GM18951 (cell line): ENCODE data around the gene PPA1.
"Not testable (repeated sequence)": the region's sequence is repeated elsewhere in the genome, so short reads cannot be mapped to it uniquely, and the experiment has no call there.

Experiments
- POLR2A ChIP-seq: IDR thresholded peaks from 4 replicates; pipeline ENCODE4 v1.6.1; 2011; ENCODE audit warnings: mild to moderate bottlenecking; ENCODE audit not compliant: insufficient read length, insufficient read depth; ENCODE audit errors: extremely low read depth
- in situ Hi-C: fragments of 300-500 bp; cut with MboI; formaldehyde crosslinking; loops from one replicate; pipeline ENCODE4 v1.12.0; 2022; ENCODE audit warnings: low sequenced_read_pairs, mixed read lengths, inconsistent platforms; ENCODE audit not compliant: unreplicated experiment

The PPA1 gene

GRCh38 chr10:70266056-70266455 lies 32.8 kb upstream of the PPA1 start:
- in situ Hi-C loops, result no loop called here
- no peak for TF ChIP-seq POLR2A

DNA sequence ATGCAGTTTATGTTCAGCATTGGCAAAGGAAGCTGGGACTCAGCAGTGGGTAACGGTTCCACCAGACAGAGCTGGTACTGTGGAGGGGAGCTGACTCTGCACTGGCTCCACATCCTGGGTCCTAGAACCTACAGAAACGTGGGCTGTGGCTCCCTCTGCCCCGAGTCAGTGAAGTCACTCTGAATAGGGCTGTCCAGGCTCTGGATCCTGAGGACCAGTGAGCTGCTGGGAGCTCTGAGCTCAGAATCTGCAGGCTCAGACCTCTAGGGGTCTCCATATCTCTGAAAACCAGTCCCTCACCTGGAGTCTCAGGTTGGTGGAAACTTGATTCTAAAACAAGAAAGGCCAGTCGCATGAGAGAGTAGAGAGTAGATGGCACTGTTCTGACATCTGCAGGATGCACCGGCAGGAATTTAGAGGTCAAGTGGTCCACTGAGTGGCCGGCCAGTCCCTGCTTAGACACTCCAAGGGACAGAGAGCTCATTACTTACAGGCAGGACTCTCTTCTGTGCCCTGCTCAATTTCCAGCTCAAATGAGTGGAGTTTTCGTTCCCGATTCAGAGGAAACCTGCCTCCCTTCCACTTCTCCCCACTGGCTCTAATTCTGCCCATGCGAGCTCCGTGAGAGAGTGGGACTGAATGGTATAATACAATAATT lies 31.9 kb upstream of the PPA1 start:
- no peak for TF ChIP-seq POLR2A
- in situ Hi-C loops, result no loop called here

GRCh38 chr10:70260734-70261133 lies 27.5 kb upstream of the PPA1 start:
- no peak for TF ChIP-seq POLR2A
- in situ Hi-C loops, result no loop called here

DNA sequence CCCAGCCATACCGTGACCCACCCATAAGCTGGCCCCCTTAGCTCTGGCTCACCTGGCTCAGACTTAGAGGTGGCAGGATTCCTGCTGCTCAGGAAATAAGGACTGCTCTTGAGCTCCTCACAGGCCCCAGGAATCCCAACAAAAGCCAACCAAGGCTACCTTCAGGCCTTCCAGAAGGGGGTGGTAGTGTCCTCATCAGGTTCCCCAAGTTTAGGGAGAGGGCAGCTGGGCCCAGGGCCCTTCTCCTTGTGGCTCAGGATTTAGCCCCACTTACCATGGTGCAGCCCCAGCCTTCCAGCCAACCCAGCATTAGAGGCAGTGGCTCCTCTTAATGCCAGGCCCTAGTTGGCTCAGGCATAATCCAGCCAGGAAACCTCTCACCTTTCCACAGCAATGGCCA lies 27.0 kb upstream of the PPA1 start:
- TF ChIP-seq POLR2A, result no peak
- in situ Hi-C loops, result no loop called here

- in situ Hi-C loops, result no loop called here
- TF ChIP-seq POLR2A, result no peak
Observed at GRCh38 chr10:70258216-70258615, 25.0 kb upstream of the PPA1 start.

- in situ Hi-C loops, result not testable (repeated sequence)
Observed at GRCh38 chr10:70257816-70258215, 24.6 kb upstream of the PPA1 start.

DNA sequence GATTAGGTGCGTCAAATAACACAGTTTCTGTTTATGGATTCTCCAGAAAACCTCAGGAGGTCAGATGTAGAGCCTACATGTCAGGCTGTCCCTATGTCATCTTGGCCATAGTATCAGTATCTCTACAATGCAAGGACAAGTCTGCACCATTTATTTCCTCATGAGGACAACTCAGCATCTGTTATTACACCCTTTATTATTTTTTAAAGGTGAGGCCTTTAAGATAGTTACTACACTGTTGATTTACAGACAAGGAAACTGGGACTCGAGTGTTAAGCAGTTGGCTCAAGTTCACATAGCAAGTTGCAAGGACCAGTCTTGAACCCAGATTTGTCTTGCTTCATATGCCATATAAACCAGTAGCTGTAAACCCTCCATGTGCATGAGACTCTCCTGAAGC lies 23.2 kb upstream of the PPA1 start:
- in situ Hi-C loops, result no loop called here
- TF ChIP-seq POLR2A, result no peak

DNA sequence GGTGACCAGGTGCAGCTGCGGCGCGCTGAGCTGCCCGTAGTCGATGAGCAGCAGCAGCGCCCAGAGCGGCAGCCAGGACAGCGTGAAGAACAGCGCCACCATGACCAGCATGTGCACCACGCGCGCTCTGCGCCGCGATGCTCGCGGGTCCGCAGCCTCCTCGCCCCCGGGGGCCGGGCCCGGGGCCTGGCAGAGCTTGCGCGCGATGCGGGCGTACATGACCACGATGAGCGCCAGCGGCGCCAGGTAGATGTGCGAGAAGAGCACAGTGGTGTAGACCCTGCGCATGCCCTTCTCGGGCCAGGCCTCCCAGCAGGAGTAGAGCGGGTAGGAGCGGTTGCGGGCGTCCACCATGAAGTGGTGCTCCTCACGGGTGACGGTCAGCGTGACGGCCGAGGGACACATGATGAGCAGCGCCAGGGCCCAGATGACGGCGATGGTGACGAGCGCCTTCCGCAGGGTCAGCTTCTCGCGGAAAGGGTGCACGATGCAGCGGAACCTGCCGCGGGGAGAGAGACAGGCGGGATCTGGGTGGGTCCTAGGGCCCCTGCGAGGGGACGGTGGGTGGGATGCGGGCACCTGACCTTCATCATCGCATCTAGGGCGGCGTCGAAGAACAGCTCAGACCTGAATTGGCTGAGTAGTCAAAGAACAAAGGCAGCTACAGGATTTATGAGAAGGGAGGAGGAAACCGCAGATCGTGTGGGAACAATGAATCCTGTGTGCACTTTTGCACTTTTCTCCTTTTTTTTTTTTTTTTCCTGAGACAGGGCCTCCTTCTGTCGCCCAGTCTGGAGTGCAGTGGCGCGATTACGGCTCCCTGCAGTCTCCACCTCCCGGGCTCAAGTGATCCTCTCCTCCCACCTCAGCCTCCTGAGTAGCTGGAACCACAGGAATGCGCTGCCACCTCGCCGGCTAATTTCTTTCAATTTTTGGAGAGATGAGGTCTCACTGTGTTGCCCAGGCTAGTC lies 22.4 kb upstream of the PPA1 start:
- no peak for TF ChIP-seq POLR2A
- in situ Hi-C loops, result no loop called here

- TF ChIP-seq POLR2A, result no peak
- in situ Hi-C loops, result no loop called here
Observed at GRCh38 chr10:70254778-70255328, 21.6 kb upstream of the PPA1 start.

GRCh38 chr10:70253878-70254765 lies 20.9 kb upstream of the PPA1 start:
- TF ChIP-seq POLR2A, result no peak

GRCh38 chr10:70250961-70251680 lies 17.9 kb upstream of the PPA1 start:
- TF ChIP-seq POLR2A, result no peak
- in situ Hi-C loops, result no loop called here

More at GRCh38 chr10:70253878-70254765, 20.9 kb upstream of the PPA1 start:
- in situ Hi-C loops, result no loop called here

DNA sequence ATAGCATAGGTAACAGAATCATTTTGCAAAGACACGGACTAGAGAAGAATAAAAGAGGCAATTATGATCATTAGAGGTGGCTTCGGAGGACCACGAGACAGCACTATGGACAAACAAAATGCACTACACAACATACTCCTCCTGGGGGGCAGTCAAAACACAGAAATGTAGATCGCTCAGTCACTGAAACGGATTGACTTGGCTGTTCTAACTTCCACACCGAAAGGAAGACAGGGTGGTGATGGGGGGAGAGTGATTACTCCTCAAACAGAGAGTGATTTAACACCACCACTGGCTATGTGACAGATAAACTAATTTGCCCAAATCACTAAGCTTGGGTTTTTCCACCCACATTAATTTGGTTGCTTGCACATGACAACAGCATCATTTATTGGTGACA lies 14.1 kb upstream of the PPA1 start:
- in situ Hi-C loops, result no loop called here
- no peak for TF ChIP-seq POLR2A
